HepG2 (cell line): Measurements from ENCODE around the gene STIP1. TPM values are rescaled to one million over a fixed set of nuclear protein-coding genes. Genes with fewer than 3 reads are reported as not detected.

Experiments
- FOSL2 ChIP-seq: sonication (generic); formaldehyde crosslinking; IDR thresholded peaks from 2 replicates; pipeline ENCODE4 v1.4.0; 2020; ENCODE audit warnings: missing genetic modification reagents
- GMEB2 ChIP-seq: IDR thresholded peaks from 2 replicates; pipeline ENCODE4 v1.6.1; 2016; ENCODE audit warnings: missing biosample characterization, missing genetic modification reagents, low read depth
- HOXA3 ChIP-seq: sonication (generic); formaldehyde crosslinking; IDR thresholded peaks from 2 replicates; pipeline ENCODE4 v1.5.0; 2020; ENCODE audit warnings: missing genetic modification reagents
- KDM3A ChIP-seq: IDR thresholded peaks from 2 replicates; pipeline ENCODE4 v1.6.1; 2018; ENCODE audit warnings: low read depth, missing compliant biosample characterization
- MAX ChIP-seq: IDR thresholded peaks from 2 replicates; pipeline ENCODE4 v1.6.1; 2012; ENCODE audit warnings: inconsistent platforms
- MYC ChIP-seq: sonication (generic); formaldehyde crosslinking; IDR thresholded peaks from 2 replicates; pipeline ENCODE4 v1.9.0; 2021; ENCODE audit warnings: missing genetic modification reagents, borderline replicate concordance
- NFYC ChIP-seq: IDR thresholded peaks from 2 replicates; pipeline ENCODE4 v1.6.1; 2016; ENCODE audit warnings: missing genetic modification reagents, missing compliant biosample characterization
- RBFOX2 ChIP-seq: fragments of 200-400 bp; formaldehyde crosslinking; IDR thresholded peaks from 2 replicates; pipeline ENCODE4 v1.6.1; 2017; ENCODE audit warnings: low read depth, mild to moderate bottlenecking, low read length
- RXRA ChIP-seq: sonication (generic); formaldehyde crosslinking; IDR thresholded peaks from 2 replicates; pipeline ENCODE4 v1.5.1; 2020; ENCODE audit warnings: missing genetic modification reagents
- SNAPC4 ChIP-seq: sonication (generic); formaldehyde crosslinking; IDR thresholded peaks from 2 replicates; pipeline ENCODE4 v1.4.0; 2020; ENCODE audit warnings: mild to moderate bottlenecking, missing genetic modification reagents
- SPEN ChIP-seq: sonication (generic); formaldehyde crosslinking; IDR thresholded peaks from 2 replicates; pipeline ENCODE4 v1.5.1; 2020; ENCODE audit warnings: low read depth, mild to moderate bottlenecking, missing genetic modification reagents
- TP53 ChIP-seq: sonication (generic); formaldehyde crosslinking; conservative IDR thresholded peaks from 2 replicates; pipeline ENCODE4 v1.4.0; 2020; ENCODE audit warnings: missing genetic modification reagents
- ZFP82 ChIP-seq: sonication (generic); formaldehyde crosslinking; IDR thresholded peaks from 2 replicates; pipeline ENCODE4 v1.5.1; 2020; ENCODE audit warnings: mild to moderate bottlenecking, missing genetic modification reagents, borderline replicate concordance
- ZFP90 ChIP-seq: sonication (generic); formaldehyde crosslinking; IDR thresholded peaks from 2 replicates; pipeline ENCODE4 v1.8.0; 2022; ENCODE audit warnings: missing genetic modification reagents, mild to moderate bottlenecking, inconsistent platforms, borderline replicate concordance
- ZNF275 ChIP-seq: sonication (generic); formaldehyde crosslinking; IDR thresholded peaks from 2 replicates; pipeline ENCODE4 v1.8.0; 2022; ENCODE audit warnings: missing genetic modification reagents, mild to moderate bottlenecking, inconsistent platforms, borderline replicate concordance
- ZNF431 ChIP-seq: sonication (generic); formaldehyde crosslinking; IDR thresholded peaks from 2 replicates; pipeline ENCODE4 v1.9.0; 2022; ENCODE audit warnings: missing genetic modification reagents, low read depth, mild to moderate bottlenecking, borderline replicate concordance
- ZNF550 ChIP-seq: sonication (generic); formaldehyde crosslinking; IDR thresholded peaks from 2 replicates; pipeline ENCODE4 v1.4.0; 2020; ENCODE audit warnings: mild to moderate bottlenecking, missing genetic modification reagents, borderline replicate concordance
- ZNF564 ChIP-seq: sonication (generic); formaldehyde crosslinking; IDR thresholded peaks from 2 replicates; pipeline ENCODE4 v1.8.1; 2023; ENCODE audit warnings: mild to moderate bottlenecking, missing genetic modification reagents
- ZNF691 ChIP-seq: sonication (generic); formaldehyde crosslinking; IDR thresholded peaks from 2 replicates; pipeline ENCODE4 v1.4.0; 2020; ENCODE audit warnings: missing genetic modification reagents, low read depth, mild to moderate bottlenecking, borderline replicate concordance
- polyA plus RNA-seq, 8 experiments: library from polyadenylated mRNA; depleted of rRNA in 3 of 8; stranded (reverse) in 7 of 8; unstranded in 1 of 8; fragments of >200 nt; fragmentation: Illumina TruSeq in 4 of 8; extraction: Trizol in 4 of 8; gene quantifications; 2 replicates each; pipeline versions ENCODE4 v1.2.1 to v1.2.3, GENCODE V29; 2011 to 2016; ENCODE audit warnings: low read depth in 4 of 8, missing spikeins in 1 of 8, mixed read lengths in 1 of 8; ENCODE audit not compliant: insufficient read depth in 1 of 8
- total RNA-seq, 5 experiments: library from RNA; depleted of rRNA; stranded (reverse); fragments of >200 nt; fragmentation: Illumina TruSeq; extraction: Trizol; gene quantifications; 2 replicates each; pipeline ENCODE4 v1.2.3, GENCODE V29; 2016; ENCODE audit warnings: low read depth in 1 of 5

The STIP1 gene
- total and polyA plus RNA-seq, 2 of the 13 experiments (the other 11 are each of a cell fraction or from before 2014, with no cell fraction given), result 81.1 to 217 TPM

GRCh38 chr11:64225608-64226506, 39.9 kb downstream of the STIP1 start, which contains the start of the genes NUDT22 and TRPT1 (continued):
- 0 out of 2 replicates have a peak, but pooled peaks have one; percentile 75 for TF ChIP-seq SNAPC4 (CRISPR knock-in tag)
- peak; percentile 39; the same call in 1 of the 2 replicates for TF ChIP-seq ZNF564
- TF ChIP-seq ZNF431, result no peak
- peak; percentile 71; the same call in 1 of the 2 replicates for TF ChIP-seq MYC (CRISPR knock-in tag)
- peak; percentile 77; the same call in 1 of the 2 replicates for TF ChIP-seq ZFP90 (CRISPR knock-in tag)
- TF ChIP-seq ZFP82 (CRISPR knock-in tag), result peak; percentile 96; the same call in 1 of the 2 replicates
- peak; percentile 89 for TF ChIP-seq RBFOX2
- peak; percentile 89; the same call in 1 of the 2 replicates for TF ChIP-seq ZNF550
- peak; percentile 54; the same call in 1 of the 2 replicates for TF ChIP-seq GMEB2 (CRISPR knock-in tag)
- TF ChIP-seq NFYC (CRISPR knock-in tag), result peak; percentile 83
- TF ChIP-seq KDM3A (CRISPR knock-in tag), result peak; percentile 30; the same call in 1 of the 2 replicates
- TF ChIP-seq FOSL2, result 0 out of 2 replicates have a peak, but pooled peaks have one; percentile 17
- TF ChIP-seq TP53 (CRISPR knock-in tag), result 0 out of 2 replicates have a peak, but pooled peaks have one; percentile 7
- TF ChIP-seq HOXA3 (CRISPR knock-in tag), result peak; percentile 65; the same call in 1 of the 2 replicates
- no peak; the same call in 1 of the 2 replicates for TF ChIP-seq RXRA (CRISPR knock-in tag)
- peak; percentile 68; the same call in 1 of the 2 replicates for TF ChIP-seq ZNF691
- peak; percentile 64 for TF ChIP-seq MAX
- TF ChIP-seq SPEN (CRISPR knock-in tag), result peak; percentile 60
- TF ChIP-seq ZNF275, result no peak
